PFSK-1 (cell line): ENCODE results near the gene KRTDAP.

Experiments
- POLR2AphosphoS5 ChIP-seq: IDR thresholded peaks from 2 replicates; pipeline ENCODE4 v1.6.1; 2012; ENCODE audit warnings: low read depth, mild to moderate bottlenecking, control low read depth, low read length, moderate library complexity
- TAF1 ChIP-seq: IDR thresholded peaks from 2 replicates; pipeline ENCODE4 v1.6.1; 2012; ENCODE audit warnings: low read length, control low read depth, borderline replicate concordance; ENCODE audit not compliant: insufficient read depth

DNA sequence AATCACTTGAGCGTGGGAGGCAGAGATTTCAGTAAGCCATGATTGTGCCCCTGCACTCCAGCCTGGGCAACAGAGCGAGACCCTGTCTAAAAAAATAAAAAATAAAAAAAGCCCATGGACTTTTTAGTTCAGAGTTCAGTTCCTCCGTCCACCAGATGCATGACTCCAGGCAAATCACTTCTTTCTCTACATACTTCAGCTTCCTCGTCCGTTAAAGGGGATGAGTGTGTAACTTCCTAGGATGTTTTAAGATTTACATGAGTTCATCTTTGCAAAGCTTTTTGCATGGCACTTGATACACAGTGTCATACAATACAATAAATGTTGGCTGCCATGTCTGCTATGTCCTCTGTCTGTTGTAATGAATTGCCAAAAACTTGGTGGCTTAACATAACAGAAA is 52.2 kb downstream of the KRTDAP start:
- TF ChIP-seq POLR2AphosphoS5 = no peak
- TF ChIP-seq TAF1 = no peak
